Measurements from ENCODE around the gene CYGB.

The CYGB gene

DNA sequence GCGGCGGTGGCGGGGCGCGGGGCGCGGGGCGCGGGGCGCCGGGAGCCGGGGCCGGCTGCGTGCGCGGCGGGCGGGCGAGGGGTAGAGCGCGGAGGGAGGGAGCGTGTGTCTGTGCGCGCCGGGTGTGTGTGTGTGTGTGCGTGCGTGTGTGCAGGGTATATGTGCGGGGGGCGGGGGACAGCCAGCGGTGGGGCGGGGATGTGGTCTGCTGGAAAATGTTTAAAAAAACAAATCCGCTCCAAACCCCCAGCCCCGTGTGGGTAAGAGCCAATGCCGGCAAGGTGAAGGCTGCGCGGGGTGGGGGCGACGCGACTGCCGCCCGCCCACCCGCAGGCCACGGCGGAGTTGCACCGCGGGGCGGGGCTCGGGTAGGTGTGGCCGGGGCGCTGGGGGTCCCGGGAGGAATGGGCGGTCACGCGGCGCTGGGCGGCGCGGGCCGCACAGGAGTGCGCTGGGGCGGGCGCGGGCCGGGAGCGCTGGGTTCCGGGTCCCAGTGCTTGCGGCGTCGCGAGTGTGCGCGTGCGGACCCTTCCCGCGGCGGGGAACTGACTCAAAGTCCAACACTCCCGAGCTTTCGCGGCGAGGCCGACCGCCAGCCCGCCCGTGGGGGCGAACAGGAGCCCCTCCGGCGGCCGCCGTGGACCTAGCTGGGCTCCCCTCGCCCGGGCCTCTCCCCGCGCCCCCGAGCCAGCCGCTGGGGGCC, at the start of gene CYGB:
TSS of gene CYGB (minus strand) at position 132 of the 703 bp plus-strand sequence. CDS start 167 bp downstream, outside the sequence.
- in situ Hi-C loops (cut with MboI; ENCODE audit: low sequenced_read_pairs): no loop called here

DNA sequence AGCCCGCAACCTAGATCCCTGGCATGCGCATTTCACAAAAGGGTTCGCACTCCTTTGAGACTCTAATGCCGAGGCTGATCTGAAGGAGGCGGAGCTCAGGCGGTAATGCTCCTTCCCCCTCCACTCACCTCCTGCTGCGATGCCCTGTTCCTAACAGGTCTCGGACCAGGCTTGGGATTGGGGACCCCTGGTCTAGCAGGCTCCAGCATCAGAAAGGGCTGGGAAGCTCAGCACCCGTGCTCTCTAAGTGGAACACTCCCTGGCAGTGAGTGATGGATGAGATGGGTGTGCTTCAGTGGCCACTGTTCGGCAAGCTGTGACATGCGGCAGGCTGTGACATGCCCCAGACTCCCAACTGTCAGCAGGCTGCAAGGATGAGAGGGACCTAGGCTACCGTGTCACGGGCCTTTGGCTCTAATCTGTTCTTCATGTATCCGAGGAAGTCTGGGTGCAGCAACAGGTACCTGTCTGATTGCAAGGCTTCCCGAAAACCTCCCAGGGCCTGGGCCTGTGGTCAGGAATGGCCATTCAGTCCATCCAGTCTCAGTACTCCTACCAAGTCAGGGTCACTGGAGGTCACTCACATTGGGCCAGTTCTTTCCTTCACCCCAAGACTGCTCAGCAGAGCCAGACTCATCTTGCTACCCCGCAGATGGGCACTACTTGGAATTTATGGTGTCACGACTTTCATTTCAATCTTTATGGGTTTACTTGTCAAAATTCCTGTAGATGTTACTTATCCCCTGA, 49.4 kb upstream of the CYGB start:
- in situ Hi-C loops (cut with MboI; ENCODE audit: low sequenced_read_pairs): no loop called here

DNA sequence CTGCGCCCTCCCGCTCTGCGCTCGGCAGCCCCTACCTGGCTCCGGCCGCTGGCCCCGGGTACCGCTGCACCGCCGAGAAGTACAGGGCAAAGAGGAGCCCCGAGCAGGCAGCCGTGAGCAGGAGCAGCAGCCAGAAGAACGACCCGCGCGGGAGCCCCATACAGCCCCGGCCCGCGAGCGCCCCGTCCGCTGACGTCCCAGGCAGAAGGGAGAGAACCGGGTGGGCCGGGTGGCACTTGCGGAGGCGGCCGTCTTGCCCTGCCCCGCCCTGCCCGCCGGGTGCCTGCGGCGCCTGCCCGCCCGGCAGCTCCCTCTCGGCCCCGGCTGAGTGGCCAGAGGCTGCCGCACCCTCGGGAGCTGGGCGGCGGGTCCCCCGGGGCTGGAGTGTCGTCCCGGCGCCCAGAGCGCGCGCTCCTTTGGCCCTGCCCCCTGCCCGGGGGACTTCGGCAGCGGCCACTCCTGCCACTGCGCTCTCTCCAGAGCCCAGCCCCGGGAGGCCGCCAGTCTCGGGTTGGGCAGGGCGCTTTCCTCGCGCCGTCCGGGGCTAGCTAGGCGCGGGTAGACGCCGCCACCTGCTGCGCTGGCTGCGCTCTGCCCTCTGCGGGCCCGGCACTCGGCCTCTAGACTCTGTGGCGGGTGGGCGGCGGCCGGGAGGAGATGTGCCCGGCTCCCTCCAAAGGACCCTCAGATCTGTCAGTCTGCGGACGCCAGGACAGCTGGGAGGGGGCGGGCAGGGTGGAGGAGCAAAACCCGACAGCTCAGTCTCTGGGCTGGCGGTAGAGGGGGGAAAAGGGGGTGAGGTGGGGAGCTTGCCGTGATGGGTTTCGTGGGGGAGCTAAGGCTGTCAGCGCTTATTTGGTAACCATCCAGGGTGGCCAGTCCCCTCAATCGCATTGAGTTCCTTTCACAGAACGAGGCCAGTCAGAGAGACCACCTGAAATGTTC, 48.4 kb upstream of the CYGB start, which contains the start of gene ST6GALNAC2:
TSS of gene ST6GALNAC2 (minus strand) at position 212 of the 945 bp plus-strand sequence. CDS start at position 160, 52 bp downstream.
- in situ Hi-C loops (cut with MboI; ENCODE audit: low sequenced_read_pairs): no loop called here

DNA sequence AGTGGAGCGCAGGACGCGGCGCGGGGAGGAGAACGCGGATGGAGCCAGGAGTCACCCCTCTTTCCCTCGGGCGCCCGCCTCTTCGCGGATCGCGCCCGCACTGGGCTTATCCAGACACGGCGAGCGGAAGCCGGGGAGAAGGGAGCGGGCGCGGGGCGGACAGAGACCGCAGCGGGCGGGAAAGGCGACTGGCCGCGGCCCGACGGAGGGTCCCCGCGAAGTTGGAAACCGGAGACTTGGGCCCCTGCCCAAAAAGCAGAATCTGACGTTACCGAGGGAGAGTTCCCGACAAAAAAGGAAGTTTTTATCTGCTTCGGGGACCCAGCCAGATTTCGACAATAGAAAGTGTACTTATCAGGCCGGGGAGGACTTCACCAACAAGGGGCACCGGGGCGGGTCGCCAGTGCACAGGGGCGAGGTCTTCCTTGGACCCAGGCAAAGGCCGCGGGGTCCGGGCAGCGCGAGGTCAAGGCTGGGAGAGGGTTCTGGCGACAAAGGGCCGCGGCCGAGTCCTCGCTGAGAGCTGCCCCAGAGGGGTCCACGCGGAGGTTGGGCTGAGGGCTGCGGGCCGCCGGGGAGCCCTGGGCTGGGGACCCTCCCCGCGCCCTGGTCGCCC, 47.6 kb upstream of the CYGB start:
- in situ Hi-C loops (cut with MboI; ENCODE audit: low sequenced_read_pairs): no loop called here

DNA sequence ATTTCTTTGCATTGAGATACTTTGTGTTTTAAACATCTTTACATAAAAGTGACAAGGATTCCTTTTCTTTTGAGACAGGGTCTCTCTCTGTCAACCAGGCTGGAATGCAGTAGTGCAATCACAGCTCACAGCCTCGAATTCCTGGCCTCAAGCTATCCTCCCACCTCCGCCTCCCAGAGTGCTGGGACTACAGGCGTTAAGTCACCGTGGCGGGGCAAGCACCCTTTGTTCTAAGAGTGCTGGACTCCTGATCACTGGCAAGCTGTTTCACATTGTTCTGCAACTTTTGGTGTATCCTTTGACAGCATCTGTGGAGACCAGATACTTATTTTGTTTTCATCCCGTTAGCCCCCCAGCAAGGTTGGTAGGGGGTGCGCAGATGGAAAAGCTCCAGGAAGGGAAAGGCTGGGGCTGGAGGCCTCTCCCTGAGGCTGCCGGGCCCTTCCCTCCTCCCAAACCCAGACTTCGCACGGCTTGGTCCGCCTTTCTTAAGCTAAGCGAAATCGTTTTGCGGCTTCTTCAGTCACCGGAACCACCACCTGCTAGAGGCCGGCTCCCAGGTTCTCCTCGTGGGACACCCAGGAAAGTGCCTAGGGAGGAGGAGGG, 47.0 kb upstream of the CYGB start:
- in situ Hi-C loops (cut with MboI; ENCODE audit: low sequenced_read_pairs): no loop called here

DNA sequence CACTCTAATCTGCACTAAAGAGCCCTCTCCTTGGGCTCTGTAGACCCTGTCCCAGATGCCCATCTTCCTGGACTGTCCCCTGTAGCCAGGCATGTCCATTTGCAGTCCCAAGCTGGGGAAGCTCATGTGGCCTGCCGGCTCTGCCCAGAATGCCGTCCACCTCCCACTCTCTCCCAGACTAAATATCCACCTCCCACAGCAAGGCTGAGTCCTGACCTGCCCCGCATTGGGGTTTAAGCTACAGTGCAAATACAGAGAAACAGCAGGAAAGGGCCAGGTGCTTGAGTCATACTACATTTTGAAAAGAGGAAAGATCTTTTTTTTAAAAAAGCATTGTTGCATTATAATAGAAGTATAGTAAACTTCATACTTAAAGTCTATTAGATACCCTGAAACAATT, 45.2 kb upstream of the CYGB start:
- in situ Hi-C loops (cut with MboI; ENCODE audit: low sequenced_read_pairs): no loop called here

DNA sequence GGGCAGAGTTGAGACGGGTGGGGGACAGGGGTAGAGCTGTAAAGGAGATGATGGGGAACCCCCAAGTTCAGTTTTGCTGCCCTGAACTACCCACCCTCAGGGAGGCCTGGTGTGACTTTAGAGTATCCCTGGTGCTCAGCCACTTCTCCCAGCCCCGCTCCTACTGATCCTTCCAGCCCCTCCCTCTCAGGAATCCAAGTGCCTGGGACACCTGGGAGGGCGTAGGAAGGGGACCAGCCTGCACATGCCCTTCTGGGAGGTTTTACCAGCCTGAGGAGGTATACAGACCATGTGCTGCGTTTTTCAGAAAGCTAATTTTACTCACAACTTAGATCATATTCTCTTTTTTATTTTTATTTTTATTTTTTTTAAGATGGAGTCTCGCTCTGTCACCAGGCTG, 44.0 kb upstream of the CYGB start:
- in situ Hi-C loops (cut with MboI; ENCODE audit: low sequenced_read_pairs): no loop called here

DNA sequence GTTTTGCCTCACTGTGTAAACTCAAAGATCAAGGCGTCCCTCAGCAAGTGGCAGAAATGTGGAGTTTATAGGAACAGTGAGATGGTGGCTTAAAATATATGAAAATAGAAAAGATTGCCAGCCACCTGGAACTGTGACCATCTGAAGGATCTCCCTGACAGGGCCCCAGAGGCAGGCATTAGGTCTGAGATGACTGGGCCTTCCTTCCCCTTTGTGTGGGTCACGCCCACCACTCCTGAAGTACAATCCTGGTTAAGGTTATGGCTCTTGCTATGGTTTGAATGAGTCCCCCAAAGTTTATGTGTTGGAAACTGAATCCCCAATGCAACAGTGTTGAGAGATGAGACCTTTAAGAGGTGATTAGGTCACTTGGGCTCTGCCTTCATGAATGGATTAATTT, 41.8 kb upstream of the CYGB start:
- in situ Hi-C loops (cut with MboI; ENCODE audit: low sequenced_read_pairs): no loop called here

DNA sequence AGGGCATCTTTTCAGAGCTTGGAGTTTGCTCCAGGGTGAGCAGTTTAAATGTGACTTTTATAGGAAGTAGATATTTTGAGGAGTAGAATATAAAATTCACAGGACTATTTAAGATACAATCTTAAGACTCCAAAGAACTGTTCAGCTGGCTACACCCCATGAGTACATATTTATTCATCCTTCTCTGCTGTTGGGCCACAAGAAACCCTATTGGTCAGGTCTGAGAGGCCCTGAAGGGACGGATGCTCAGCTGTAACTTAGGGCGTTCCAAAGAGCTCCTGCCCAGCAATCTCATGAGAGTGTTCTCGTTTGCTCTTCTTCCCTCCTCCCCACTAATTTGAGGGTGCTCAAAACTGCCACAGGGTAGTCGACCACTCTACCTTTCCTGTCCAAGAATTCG, 40.9 kb upstream of the CYGB start:
- in situ Hi-C loops (cut with MboI; ENCODE audit: low sequenced_read_pairs): no loop called here

DNA sequence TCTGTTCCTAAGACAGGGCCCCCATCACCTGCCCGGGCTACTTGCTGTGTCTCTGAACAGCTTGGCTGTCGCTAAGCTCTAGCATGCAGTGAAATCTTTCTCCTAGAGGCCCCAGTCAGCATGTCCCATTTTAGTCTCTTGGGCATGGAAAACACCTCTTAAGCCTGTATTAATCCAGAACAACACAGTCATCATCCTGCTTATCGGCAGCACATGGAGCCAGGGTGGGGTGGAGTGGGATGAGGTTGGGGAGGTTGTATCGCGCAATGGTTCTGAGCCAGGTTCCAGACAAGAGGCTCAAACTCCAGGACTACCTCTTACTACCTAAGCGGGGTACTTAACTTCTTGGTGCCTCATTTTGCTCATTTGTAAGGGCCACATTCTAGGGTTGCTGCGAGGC, 40.4 kb upstream of the CYGB start:
- in situ Hi-C loops (cut with MboI; ENCODE audit: low sequenced_read_pairs): no loop called here

DNA sequence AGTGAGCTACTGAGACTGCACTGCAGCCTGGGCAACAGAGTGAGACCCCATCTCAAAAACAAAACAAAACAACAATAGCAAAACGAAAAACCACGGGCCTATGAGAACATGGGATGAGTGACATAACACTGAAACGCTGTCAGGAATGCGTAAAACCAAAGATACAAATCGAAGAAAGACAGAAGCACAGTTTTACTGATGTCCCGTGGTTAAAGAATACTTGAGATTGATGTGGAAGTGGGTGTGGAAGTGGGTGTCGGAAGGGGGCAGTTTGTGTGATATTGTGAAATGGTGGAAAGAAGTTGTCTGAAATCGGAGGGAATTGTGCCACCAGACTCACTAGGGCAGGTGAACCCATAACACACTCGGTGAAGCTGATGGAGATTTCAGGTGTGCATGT, 38.7 kb upstream of the CYGB start:
- in situ Hi-C loops (cut with MboI; ENCODE audit: low sequenced_read_pairs): no loop called here

DNA sequence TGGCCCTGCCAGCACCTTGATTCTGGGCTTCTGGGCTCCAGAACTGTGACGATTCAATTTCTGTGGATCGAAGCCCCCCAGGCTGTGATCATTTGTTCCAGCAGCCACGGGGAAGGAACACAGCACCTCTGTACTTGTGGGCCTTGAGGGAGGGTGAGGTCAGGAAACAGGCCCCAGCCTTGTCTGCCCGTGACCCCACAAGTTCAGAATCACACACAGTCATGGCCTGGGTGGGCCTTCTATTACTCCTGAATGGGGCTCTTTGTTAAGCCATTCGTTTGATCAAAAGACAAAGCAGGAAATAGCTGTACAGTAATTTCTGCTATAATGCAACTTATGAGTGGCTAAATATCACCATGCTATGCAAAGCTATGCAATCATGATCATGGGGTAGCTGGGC, 38.1 kb upstream of the CYGB start:
- in situ Hi-C loops (cut with MboI; ENCODE audit: low sequenced_read_pairs): no loop called here

DNA sequence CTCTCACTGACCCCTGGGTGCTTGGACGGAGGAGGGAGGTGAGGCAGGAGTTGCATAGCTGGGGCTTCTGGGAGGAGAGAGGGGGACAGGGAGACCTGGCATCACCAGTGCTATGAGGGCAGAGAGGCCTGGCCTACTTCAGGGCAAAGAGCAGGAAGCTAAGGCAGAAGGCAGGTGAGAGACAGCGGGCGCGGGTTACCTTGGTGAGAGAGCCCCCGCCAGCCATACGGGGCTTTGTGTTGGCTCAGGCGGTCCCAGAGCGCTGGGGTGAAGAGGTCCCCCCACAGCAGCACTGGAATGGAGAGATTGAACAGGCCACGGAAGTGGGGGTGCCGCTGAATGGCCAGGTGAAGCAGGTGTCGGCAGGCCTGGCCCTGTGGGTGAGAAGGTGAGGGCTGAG, 36.7 kb upstream of the CYGB start:
- in situ Hi-C loops (cut with MboI; ENCODE audit: low sequenced_read_pairs): no loop called here

DNA sequence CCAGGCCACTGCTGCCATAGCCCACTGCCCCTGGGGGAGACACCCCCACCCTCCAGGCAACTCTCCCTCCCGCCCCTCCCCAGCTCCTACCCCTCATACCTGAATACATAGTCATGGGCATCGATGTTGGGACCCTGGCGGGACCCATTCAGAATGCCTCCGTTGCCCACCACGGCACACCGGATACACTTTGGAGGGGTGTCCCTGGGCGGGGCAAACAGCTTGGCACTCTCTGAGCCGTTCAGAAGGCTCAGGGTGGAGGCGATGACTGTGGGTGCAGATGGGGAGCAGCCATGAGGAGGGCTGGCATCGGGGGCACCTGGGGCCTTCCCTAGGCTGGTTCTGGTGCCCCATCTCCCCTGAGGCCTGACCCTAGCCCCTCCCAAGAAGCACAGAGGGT, 35.6 kb upstream of the CYGB start:
- in situ Hi-C loops (cut with MboI; ENCODE audit: low sequenced_read_pairs): no loop called here

DNA sequence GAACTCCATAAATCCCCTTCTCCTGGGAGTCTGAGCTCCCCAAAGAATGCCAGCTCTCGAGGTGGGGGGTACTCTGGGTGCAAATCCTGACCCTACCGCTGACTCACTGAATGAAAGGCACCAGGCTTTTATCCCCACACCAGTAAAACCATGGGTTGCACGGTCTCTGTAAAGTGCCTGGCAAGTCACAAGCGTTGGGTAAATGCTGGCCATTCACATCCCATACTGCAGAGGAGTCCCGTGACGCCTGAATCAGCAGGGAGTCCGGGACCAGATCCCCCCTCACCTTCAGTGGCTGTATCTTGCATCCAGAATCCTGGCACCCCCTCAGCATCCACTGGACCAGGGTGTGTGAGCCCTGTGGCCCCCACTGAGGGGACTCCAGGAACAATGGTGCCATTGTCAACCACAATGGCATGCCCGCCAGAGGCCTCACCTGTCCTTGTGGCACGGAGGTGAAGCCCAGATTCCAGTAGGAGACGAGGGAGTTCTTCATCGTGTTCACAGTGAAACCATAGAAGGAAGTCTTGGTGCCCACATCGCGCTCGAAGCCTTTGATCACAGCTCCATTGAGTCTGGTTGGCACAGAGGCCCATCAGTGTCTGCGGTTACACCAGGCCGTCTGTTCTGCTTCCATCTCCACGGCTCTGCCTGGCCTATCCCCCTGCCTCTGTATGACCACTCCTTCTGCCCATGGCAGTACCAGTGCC, 34.8 kb upstream of the CYGB start:
- in situ Hi-C loops (cut with MboI; ENCODE audit: low sequenced_read_pairs): no loop called here

DNA sequence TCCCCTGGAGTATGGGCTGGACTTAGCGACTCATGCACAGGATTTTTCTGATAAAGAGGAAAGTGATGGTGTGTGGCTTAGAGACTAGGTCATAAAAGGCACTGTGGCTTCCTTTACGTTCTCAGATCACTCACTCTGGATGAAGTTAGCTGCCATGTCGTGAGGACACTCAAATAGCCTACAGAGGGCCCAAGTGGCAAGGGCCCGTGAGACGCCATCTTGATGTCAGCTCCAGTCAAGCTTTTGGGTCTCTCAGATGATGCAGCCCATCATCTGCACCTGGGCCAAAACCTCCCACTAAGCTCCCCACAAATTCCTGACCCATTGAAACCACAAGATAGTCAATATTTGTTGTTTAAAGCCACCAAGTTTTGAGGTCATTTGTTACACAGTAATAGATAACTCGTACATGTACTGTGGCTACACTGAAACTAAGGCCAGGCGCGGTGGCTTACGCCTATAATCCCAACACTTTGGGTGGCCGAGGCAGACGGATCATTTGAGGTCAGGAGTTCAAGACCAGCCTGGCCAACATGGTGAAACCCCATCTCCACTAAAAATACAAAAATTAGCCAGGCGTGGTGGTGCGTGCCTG, 33.5 kb upstream of the CYGB start:
- in situ Hi-C loops (cut with MboI; ENCODE audit: low sequenced_read_pairs): no loop called here

DNA sequence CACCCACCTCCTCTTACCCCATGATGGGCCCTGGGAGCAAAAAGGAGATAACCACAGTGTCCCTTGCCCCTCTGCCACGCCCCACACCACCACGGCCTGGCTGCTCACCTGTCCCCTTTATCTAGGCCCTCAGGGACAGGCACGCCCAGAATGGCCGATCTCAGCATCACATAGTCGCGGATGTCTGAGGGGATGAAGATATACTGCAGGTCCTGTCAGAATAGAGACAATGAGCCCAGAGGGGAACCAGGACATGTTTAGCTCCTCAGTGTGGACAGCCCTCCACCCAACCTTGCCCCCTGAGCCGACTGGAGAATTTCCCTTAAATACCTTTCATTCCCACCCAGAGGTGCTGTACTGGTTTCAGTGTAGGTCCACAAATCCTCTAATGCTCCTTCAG, 32.9 kb upstream of the CYGB start:
- in situ Hi-C loops (cut with MboI; ENCODE audit: low sequenced_read_pairs): no loop called here

DNA sequence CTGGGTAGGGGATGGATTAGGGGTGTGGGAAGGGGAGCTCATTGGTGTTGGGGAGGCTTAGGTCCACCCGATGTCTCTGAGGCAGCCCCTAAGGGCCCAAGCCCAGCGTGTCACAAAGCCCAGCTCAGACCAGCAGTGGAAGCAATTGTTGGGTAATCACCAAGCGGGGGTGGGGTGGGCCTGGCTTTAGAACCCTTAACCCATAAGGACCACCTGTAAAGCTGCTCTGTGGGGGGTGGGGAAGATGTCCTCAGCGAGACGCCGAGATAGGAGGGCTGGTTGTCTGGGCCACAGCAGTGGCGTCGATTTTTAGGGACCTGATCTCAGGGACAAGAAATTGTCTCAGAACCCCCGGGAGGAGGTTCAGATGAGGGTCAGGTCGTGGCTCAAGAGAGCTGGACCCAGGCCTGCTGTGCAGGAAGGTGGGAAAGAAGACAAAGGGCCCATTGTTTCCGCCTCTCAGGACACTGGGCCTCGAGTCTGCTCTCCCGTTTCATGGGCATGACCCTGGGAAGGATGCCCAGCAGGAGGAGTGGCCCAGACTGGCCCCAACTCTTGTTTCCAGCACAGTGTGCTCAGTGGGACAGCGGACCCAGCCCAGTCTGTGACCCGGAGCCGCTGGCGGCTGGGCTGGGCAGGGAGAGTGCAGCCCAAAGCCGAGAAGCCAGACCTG, 32.2 kb upstream of the CYGB start:
- in situ Hi-C loops (cut with MboI; ENCODE audit: low sequenced_read_pairs): no loop called here

DNA sequence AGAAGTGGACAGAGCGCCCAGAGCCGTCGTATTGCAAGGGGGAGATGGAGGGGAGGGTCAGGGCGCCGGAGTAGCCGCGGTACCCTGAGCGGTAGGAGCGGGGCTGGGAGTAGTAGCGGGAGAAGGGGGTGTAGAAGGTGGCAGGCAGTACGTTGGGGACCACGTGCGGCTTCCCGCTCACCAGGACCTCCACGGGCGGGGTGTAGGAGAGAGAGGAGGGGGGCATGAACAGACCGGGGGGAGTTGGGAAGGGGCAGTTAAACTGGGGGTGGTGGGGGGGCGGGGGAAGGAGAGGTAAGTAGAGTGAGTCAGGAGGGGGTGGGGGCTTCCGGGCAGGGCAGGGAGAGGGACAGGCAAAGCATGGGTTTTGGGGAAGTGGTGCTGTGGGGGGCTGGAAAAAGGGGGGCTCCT, 31.3 kb upstream of the CYGB start:
- in situ Hi-C loops (cut with MboI; ENCODE audit: low sequenced_read_pairs): no loop called here

Measured in hTERT RPE-1 (cell line).